HepG2 (cell line): ENCODE data around the gene C1QTNF5. TPM values are rescaled to one million over a fixed set of nuclear protein-coding genes. Genes with fewer than 3 reads are reported as not detected.

Experiments
- KDM3A ChIP-seq: IDR thresholded peaks from 2 replicates; pipeline ENCODE4 v1.6.1; 2018; ENCODE audit warnings: low read depth, missing compliant biosample characterization
- RFXANK ChIP-seq: IDR thresholded peaks from 2 replicates; pipeline ENCODE4 v1.6.1; 2016
- ZBTB20 ChIP-seq: sonication (generic); formaldehyde crosslinking; IDR thresholded peaks from 2 replicates; pipeline ENCODE4 v1.8.1; 2023; ENCODE audit warnings: missing genetic modification reagents, low read depth, mild to moderate bottlenecking, borderline replicate concordance
- ZNF235 ChIP-seq: sonication (generic); formaldehyde crosslinking; IDR thresholded peaks from 2 replicates; pipeline ENCODE4 v1.8.1; 2023; ENCODE audit warnings: mild to moderate bottlenecking, missing genetic modification reagents, borderline replicate concordance
- ZNF850 ChIP-seq: sonication (generic); formaldehyde crosslinking; conservative IDR thresholded peaks from 2 replicates; pipeline ENCODE4 v1.9.0; 2021; ENCODE audit warnings: mild to moderate bottlenecking, missing genetic modification reagents
- polyA plus RNA-seq, 8 experiments: library from polyadenylated mRNA; depleted of rRNA in 3 of 8; stranded (reverse) in 7 of 8; unstranded in 1 of 8; fragments of >200 nt; fragmentation: Illumina TruSeq in 4 of 8; extraction: Trizol in 4 of 8; gene quantifications; 2 replicates each; pipeline versions ENCODE4 v1.2.1 to v1.2.3, GENCODE V29; 2011 to 2016; ENCODE audit warnings: low read depth in 4 of 8, missing spikeins in 1 of 8, mixed read lengths in 1 of 8; ENCODE audit not compliant: insufficient read depth in 1 of 8
- total RNA-seq, 5 experiments: library from RNA; depleted of rRNA; stranded (reverse); fragments of >200 nt; fragmentation: Illumina TruSeq; extraction: Trizol; gene quantifications; 2 replicates each; pipeline ENCODE4 v1.2.3, GENCODE V29; 2016; ENCODE audit warnings: low read depth in 1 of 5
- TF ChIP-seq, protein P1 (sequence below): sonication (generic); formaldehyde crosslinking; IDR thresholded peaks from 2 replicates; pipeline ENCODE4 v1.8.0; 2022; ENCODE audit warnings: mild to moderate bottlenecking, missing genetic modification reagents, moderate library complexity
- TF ChIP-seq, protein P2 (sequence below): sonication (generic); formaldehyde crosslinking; IDR thresholded peaks from 2 replicates; pipeline ENCODE4 v1.9.0; 2021; ENCODE audit warnings: mild to moderate bottlenecking, missing genetic modification reagents
- TF ChIP-seq, protein P3 (sequence below): sonication (generic); formaldehyde crosslinking; IDR thresholded peaks from 2 replicates; pipeline ENCODE4 v1.8.0; 2022; ENCODE audit warnings: mild to moderate bottlenecking, missing genetic modification reagents
- TF ChIP-seq, protein P4 (sequence below): sonication (generic); formaldehyde crosslinking; IDR thresholded peaks from one replicate; pipeline ENCODE4 v1.5.1; 2020; ENCODE audit warnings: mild to moderate bottlenecking, missing genetic modification reagents; ENCODE audit errors: not compliant biosample characterization
- TF ChIP-seq, protein P5 (sequence below): sonication (generic); formaldehyde crosslinking; IDR thresholded peaks from 2 replicates; pipeline ENCODE4 v1.8.1; 2023; ENCODE audit warnings: missing genetic modification reagents, mild to moderate bottlenecking, borderline replicate concordance

The C1QTNF5 gene
- total and polyA plus RNA-seq, 2 of the 13 experiments (the other 11 are each of a cell fraction or from before 2014, with no cell fraction given) = 0.86 to 1.2 TPM

DNA sequence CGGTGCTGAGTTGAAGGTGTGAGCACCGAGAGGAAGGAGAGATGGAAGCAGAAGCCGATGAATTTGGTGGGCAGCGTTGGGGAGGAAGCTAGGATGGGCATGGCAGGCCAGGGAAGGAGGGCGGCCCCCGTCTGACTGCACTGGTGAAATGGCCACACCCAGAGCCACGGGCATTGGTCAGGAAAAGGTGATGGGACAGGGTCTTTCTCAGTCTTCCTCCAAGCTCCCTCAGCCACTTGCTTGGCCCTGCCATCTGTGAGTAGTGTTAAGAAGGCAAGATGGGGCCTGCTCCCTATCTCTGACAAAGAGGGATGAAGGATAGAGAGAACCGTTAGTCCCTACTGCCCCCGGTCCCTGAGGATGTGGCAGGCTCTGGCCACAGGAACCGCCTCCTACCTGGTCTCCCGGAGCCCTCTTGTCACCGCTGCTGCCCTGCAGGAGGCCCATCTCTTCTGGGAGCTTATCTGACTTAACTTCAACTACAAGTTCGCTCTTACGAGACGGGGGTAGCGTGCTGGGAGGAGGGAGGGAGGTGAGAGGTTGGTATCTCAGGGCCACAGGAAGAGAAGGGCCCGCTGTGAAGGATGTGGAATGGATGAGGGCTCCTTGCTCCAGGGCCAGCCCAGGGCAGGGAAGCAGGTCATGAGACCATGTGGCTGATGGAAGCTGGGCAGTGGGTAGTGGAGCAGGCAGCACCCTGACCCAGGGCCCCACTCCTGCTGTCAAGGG is 30.6 kb downstream of the C1QTNF5 start (continued):
- TF ChIP-seq, protein P1, sequence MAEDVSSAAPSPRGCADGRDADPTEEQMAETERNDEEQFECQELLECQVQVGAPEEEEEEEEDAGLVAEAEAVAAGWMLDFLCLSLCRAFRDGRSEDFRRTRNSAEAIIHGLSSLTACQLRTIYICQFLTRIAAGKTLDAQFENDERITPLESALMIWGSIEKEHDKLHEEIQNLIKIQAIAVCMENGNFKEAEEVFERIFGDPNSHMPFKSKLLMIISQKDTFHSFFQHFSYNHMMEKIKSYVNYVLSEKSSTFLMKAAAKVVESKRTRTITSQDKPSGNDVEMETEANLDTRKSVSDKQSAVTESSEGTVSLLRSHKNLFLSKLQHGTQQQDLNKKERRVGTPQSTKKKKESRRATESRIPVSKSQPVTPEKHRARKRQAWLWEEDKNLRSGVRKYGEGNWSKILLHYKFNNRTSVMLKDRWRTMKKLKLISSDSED (CRISPR knock-in tag) = no peak
- TF ChIP-seq, protein P2, sequence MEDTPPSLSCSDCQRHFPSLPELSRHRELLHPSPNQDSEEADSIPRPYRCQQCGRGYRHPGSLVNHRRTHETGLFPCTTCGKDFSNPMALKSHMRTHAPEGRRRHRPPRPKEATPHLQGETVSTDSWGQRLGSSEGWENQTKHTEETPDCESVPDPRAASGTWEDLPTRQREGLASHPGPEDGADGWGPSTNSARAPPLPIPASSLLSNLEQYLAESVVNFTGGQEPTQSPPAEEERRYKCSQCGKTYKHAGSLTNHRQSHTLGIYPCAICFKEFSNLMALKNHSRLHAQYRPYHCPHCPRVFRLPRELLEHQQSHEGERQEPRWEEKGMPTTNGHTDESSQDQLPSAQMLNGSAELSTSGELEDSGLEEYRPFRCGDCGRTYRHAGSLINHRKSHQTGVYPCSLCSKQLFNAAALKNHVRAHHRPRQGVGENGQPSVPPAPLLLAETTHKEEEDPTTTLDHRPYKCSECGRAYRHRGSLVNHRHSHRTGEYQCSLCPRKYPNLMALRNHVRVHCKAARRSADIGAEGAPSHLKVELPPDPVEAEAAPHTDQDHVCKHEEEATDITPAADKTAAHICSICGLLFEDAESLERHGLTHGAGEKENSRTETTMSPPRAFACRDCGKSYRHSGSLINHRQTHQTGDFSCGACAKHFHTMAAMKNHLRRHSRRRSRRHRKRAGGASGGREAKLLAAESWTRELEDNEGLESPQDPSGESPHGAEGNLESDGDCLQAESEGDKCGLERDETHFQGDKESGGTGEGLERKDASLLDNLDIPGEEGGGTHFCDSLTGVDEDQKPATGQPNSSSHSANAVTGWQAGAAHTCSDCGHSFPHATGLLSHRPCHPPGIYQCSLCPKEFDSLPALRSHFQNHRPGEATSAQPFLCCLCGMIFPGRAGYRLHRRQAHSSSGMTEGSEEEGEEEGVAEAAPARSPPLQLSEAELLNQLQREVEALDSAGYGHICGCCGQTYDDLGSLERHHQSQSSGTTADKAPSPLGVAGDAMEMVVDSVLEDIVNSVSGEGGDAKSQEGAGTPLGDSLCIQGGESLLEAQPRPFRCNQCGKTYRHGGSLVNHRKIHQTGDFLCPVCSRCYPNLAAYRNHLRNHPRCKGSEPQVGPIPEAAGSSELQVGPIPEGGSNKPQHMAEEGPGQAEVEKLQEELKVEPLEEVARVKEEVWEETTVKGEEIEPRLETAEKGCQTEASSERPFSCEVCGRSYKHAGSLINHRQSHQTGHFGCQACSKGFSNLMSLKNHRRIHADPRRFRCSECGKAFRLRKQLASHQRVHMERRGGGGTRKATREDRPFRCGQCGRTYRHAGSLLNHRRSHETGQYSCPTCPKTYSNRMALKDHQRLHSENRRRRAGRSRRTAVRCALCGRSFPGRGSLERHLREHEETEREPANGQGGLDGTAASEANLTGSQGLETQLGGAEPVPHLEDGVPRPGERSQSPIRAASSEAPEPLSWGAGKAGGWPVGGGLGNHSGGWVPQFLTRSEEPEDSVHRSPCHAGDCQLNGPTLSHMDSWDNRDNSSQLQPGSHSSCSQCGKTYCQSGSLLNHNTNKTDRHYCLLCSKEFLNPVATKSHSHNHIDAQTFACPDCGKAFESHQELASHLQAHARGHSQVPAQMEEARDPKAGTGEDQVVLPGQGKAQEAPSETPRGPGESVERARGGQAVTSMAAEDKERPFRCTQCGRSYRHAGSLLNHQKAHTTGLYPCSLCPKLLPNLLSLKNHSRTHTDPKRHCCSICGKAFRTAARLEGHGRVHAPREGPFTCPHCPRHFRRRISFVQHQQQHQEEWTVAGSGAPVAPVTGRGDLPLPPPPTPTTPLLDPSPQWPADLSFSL (CRISPR knock-in tag) = no peak
- TF ChIP-seq ZNF235 = no peak
- TF ChIP-seq ZNF850 (CRISPR knock-in tag) = no peak
- TF ChIP-seq ZBTB20 = no peak
- no peak for TF ChIP-seq RFXANK (CRISPR knock-in tag)
- no peak for TF ChIP-seq KDM3A
- TF ChIP-seq, protein P3, sequence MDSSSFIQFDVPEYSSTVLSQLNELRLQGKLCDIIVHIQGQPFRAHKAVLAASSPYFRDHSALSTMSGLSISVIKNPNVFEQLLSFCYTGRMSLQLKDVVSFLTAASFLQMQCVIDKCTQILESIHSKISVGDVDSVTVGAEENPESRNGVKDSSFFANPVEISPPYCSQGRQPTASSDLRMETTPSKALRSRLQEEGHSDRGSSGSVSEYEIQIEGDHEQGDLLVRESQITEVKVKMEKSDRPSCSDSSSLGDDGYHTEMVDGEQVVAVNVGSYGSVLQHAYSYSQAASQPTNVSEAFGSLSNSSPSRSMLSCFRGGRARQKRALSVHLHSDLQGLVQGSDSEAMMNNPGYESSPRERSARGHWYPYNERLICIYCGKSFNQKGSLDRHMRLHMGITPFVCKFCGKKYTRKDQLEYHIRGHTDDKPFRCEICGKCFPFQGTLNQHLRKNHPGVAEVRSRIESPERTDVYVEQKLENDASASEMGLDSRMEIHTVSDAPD (CRISPR knock-in tag) = no peak
- TF ChIP-seq, protein P4, sequence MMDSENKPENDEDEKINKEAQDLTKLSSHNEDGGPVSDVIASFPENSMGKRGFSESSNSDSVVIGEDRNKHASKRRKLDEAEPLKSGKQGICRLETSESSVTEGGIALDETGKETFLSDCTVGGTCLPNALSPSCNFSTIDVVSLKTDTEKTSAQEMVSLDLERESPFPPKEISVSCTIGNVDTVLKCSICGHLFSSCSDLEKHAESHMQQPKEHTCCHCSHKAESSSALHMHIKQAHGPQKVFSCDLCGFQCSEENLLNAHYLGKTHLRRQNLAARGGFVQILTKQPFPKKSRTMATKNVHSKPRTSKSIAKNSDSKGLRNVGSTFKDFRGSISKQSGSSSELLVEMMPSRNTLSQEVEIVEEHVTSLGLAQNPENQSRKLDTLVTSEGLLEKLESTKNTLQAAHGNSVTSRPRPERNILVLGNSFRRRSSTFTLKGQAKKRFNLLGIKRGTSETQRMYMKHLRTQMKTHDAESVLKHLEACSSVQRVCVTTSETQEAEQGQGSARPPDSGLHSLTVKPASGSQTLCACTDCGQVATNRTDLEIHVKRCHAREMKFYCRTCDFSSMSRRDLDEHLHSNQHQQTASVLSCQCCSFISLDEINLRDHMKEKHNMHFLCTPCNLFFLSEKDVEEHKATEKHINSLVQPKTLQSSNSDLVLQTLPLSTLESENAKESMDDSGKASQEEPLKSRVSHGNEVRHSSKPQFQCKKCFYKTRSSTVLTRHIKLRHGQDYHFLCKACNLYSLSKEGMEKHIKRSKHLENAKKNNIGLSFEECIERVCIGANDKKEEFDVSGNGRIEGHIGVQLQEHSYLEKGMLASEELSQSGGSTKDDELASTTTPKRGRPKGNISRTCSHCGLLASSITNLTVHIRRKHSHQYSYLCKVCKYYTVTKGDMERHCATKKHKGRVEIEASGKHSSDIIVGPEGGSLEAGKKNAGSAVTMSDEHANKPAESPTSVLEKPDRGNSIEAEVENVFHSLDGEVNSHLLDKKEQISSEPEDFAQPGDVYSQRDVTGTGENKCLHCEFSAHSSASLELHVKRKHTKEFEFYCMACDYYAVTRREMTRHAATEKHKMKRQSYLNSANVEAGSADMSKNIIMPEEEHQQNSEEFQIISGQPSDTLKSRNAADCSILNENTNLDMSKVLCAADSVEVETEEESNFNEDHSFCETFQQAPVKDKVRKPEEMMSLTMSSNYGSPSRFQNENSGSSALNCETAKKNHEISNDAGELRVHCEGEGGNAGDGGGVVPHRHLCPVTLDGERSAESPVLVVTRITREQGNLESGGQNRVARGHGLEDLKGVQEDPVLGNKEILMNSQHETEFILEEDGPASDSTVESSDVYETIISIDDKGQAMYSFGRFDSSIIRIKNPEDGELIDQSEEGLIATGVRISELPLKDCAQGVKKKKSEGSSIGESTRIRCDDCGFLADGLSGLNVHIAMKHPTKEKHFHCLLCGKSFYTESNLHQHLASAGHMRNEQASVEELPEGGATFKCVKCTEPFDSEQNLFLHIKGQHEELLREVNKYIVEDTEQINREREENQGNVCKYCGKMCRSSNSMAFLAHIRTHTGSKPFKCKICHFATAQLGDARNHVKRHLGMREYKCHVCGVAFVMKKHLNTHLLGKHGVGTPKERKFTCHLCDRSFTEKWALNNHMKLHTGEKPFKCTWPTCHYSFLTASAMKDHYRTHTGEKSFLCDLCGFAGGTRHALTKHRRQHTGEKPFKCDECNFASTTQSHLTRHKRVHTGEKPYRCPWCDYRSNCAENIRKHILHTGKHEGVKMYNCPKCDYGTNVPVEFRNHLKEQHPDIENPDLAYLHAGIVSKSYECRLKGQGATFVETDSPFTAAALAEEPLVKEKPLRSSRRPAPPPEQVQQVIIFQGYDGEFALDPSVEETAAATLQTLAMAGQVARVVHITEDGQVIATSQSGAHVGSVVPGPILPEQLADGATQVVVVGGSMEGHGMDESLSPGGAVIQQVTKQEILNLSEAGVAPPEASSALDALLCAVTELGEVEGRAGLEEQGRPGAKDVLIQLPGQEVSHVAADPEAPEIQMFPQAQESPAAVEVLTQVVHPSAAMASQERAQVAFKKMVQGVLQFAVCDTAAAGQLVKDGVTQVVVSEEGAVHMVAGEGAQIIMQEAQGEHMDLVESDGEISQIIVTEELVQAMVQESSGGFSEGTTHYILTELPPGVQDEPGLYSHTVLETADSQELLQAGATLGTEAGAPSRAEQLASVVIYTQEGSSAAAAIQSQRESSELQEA (CRISPR knock-in tag) = no peak
- TF ChIP-seq, protein P5, sequence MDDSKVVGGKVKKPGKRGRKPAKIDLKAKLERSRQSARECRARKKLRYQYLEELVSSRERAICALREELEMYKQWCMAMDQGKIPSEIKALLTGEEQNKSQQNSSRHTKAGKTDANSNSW (CRISPR knock-in tag) = no peak
